NCI-H345 (cell line): Measurements from ENCODE around the gene CTSK.
"Not testable (repeated sequence)": the region's sequence is repeated elsewhere in the genome, so short reads cannot be mapped to it uniquely, and the experiment has no call there.

Experiments
- DNase-seq: peaks from one replicate; lab custom pipeline; 2025; lab: John Stamatoyannopoulos, UW

The CTSK gene

DNA sequence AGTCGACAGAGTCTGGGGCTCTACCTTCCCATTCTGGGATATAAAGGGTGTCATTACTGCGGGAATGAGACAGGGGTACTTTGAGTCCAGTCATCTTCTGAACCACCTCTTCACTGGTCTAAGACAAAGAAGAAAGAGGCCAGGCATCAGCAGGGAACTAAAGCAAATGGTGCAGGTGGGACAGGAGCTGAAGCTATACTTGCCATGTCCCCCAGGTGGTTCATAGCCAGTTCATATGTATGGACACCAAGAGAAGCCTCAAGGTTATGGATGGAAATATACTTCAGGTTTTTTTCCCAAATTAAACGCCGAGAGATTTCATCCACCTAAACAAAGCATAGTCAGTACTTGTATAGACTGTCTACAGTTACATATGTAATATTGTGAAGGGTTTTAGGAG lies 2.2 kb downstream of the CTSK start:
- DNase-seq = no peak

DNA sequence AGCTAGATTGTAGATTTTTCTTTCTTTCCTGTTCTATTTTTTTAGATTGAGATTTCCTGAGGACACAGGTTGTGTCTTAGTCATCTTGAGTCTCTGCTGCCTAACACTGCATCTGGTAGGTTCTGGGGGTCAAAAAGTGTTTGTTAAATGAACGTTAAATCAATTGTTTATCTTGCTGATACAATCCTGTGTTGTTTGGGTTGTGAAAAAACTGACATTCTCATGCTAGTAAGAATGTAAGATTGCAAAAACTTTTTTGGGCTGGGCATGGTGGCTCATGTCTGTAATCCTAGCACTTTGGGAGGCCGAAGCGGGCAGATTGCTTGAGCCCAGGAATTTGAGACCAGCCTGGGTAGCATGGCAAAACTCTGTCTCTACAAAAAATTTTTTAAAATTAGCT lies 3.4 kb downstream of the CTSK start:
- DNase-seq = no peak

DNA sequence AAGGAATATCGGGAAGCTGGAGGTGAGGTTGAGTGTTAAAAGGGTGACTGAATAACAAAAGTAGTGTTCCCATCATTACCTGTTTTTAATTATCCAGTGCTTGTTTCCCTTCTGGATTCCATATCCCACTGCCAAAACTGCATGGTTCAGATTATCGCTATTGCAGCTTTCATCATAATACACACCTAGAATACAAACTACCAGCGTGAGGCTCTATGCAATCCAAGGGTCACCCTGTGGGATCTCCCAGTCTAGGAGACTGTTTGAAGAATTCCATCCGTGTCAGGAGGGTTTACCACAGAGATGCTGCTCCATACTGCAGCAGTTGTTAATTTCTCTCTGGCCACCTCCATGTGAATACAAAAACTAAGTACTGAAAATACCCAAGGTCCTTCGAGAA lies 9.0 kb downstream of the CTSK start:
- no peak for DNase-seq

DNA sequence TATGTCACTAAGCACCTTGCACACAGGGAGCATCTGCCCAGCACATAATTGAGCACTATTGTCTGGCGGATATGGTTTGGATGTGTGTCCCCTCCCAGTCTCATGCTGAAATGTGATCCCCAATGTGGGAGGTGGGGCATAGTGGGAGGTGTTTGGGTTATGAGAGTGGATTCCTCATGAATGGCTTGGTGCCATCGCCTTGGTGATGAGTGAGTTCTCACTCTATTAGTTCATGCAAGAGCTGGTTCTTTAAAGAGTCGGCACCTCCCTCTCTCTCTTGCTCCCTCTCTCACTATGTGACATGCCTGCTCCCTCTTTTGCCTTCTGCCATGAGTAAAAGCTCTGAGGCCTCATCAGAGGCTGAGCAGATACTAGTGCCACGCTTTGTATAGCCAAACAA lies 9.5 kb downstream of the CTSK start:
- peak; percentile 98 for DNase-seq

DNA sequence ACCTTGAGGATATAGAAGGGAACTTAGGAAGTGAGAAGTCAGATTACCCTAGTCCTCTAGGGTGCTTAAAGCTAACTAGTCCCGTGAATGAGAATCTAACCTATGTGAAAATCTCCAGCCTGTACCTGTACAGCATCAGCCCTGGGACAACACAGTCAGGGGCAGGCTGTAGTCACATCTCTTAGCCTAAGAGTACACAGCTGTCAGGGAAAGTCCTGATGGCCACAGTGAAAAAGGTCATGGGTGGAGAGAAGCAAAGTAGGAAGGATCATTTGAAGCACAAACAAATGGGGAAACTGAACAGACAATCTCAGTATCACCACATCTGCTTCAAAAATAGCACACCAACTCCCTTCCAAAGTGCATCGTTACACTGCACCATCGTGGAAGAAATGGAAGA lies 11.7 kb downstream of the CTSK start:
- no peak for DNase-seq

DNA sequence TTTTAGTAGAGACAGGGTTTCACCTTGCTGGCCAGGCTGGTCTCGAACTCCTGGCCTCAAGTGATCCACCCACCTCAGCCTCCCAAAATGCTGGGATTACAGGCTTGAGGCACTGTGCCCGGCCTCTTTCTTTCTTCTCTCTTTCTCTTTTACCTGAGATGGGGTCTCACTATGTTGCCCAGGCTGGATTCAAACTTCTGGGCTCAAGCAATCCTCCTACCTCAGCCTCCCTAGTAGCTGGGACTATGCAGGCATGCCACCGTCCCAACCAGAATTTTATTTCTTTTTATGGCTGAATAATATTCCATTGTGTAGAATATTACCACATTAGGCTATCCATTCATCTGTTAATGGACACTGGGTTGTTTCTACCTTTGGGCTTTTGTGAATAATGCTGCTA lies 14.3 kb downstream of the CTSK start:
- DNase-seq = not testable (repeated sequence)

DNA sequence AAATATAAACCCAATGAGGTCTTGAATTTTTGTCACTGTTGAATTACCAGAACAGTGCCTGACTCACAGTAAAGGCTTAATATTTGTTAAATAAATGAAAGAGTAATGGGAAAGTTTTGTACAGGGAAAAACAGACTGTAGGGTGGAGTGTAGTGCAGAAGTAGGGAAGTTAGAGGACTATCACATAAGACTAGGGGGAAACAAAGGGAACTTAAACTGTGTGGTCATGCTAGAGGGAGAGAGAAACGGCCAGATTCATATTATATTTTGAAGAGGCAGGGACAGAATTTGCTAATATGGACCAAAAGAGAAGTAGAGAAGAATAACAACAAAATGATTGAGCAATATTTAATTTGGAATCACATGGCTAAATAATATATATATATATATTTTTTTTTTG lies 14.8 kb downstream of the CTSK start:
- no peak for DNase-seq

DNA sequence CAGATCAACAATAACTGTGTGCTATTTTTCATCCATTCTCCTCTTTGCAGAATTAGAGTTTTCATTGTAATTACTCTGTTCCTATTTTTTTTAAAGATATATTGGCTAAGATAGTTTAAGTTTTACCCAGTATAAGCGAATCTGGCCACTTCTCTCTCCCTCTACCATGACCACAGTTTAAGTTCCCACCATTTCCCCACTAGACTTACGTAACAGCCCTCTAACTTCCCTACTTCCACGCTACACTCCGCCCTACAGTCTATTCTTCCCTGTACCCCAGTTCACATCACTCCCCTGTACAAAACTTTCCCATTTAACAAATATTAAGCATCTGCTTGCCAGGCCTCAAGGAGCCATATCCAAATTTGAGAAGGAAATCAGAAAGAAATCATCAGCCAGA lies 16.5 kb downstream of the CTSK start:
- DNase-seq = no peak

DNA sequence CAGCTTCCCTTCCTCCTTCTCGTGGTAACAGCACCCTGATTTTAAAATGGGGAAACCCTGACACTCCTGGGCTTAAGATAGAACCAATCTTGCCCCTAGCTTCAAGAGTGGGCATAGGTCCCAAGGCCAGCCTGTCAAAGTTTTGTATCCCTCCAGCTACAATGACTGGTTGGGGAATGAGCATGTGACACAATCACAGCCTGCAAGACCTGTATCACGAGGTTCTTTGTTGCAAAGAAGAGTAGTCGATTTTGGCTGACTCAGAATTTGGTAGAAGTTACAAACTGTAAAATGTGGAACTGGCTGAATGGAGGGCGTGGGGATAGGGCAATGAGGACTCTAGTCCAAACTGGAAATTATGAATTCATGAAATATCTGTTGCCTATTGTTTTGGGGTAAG lies 18.7 kb downstream of the CTSK start:
- no peak for DNase-seq

DNA sequence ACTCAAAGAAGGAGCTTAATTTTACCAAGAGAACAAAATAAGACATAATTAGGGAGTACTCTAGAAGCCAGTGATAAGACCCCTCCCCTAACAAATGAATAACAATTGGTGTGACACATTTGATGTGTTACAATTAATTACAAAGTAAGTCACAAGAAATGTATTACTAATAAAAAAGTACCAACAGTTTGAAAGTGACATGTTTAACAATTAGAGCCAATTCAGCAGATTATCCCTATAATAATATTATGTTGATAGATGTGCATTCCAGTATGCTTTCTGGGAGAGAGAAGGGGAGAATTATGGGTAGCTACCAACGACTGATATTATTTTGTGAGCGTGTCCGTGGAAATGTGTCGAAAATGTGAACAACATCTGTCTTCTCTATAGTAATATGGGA lies 19.1 kb downstream of the CTSK start:
- no peak for DNase-seq

DNA sequence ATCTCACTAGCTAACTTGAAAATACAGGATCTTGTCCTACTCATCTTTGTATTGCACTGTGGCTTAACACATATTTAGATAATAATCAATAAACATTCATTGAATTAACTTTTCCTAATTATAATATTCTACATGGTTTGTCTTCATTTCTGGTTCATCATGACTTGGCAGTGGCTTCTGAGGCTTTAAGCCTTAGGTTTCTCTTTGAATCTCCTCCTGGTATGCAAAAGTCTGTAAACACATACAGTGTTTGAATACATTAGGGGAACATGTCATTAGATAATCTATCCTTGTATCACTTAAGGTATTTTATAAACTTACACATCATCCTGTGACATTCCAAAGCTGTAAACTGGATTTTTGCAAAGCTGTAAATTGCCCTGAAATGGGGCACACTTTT lies 20.6 kb downstream of the CTSK start:
- no peak for DNase-seq

DNA sequence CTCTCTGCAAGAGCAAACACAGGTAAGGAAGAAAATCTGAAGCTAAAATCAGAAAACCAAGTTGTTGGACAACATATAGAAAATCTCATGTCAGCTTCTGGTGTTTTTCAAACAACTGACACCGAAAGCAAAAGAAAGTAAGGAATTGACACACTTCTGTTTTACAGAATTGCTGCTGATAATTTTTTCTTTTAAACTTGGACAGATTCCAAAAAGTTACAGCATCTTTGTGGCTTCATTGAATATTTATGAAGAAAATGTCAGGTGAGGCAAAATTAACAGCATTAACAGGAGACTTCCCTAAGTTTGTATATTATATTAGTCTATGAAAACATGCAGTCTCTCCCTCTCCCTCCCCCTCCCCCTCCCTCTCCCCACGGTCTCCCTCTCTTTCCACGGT lies 27.6 kb downstream of the CTSK start:
- DNase-seq = no peak

DNA sequence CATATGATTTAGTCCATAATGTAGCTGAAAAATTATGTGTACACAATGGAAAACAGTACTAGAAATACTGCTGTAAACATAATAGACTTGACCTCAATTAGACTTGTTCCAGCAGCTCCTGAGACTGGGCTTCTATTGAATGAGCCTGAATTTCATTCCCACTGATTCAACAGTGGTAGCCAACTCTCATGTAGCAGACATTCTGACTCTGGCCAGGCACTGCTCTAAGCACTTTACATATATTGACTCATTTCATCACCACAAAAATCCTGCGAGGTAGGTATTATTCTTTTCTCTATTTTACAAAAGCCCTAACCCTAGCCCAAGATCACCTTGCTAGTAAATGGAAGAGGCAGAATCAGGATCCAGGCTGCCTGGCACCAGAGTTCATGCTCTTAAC lies 29.7 kb downstream of the CTSK start:
- DNase-seq = no peak

DNA sequence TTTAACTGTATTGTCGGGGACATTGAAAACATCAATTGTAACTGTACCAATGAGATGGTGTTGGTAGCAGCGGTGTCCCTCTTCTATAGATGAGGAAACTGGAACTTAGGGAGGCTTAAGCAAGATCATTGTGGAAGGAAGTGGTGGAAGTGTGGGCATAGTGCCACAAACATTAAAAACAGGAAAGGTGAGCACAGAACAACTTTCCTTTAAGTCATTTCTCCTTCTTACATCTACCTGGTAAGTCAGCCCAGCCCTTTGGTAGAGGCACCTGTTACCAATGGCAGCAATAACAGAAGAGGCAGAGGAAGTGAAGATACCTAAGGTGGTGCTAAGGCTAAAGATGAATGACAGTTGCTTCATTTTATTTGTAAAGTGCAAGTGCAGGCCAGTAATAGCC lies 30.5 kb downstream of the CTSK start:
- DNase-seq = no peak

DNA sequence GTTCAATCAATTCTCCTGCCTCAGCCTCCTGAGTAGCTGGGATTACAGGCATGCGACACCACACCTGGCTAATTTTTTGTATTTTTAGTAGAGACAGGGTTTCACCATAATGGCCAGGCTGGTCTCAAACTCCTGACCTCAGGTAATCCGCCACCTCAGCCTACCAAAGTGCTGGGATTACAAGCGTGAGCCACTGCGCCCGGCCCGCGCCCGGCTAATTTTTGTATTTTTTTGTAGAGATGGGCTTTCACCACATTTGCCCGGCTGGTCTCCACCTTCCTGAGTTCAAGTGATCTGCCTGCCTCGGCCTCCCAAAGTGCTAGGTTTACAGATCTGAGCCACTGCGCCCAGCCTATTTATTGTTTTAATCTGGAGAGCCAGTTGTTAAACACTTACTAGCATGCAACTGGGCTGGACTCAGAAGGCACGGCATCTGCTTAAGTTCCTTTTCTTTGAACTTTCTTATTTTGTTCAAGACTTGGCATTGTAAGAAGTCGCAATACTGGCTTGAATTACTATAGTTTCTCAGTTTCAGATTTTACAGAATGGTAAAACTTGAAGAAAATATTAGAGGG lies 32.0 kb downstream of the CTSK start:
- DNase-seq = not testable (repeated sequence)

DNA sequence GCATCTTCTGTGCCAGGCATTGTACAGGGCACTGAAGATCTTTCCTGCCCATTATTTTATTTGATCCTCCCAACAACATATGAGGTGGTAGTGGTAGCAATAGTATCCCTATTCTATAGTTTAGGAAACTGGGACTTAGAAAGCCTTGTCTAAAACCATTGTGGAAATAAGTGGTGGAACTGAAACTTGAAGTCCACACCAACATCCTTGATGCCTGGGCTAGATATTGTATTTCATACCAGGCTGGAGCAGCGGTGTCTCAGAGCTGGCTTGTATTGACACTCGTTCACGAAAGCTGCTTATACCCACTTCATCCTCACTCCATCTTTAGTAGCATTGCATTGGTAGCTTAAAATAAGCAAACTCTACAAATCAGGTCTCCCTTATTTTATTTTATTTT lies 32.8 kb downstream of the CTSK start:
- DNase-seq = no peak

DNA sequence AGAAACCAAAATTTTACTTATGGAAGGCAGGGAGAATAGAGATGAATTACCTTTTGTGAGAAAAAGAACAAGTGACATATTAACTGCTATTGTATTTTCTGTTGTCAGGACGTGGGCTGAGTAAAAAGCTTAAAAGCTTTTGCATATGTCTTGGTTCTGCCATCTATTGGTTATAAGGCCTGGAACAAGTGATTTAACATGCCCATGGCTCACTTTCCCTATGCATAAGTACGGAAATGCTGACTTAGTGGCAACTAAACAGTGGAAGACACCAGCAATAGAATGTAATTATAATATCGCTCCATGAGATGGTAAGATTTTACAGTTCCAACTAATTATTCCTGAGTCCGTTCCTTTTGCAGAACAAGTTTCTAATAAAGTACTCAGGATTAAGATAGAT lies 35.7 kb downstream of the CTSK start:
- no peak for DNase-seq

DNA sequence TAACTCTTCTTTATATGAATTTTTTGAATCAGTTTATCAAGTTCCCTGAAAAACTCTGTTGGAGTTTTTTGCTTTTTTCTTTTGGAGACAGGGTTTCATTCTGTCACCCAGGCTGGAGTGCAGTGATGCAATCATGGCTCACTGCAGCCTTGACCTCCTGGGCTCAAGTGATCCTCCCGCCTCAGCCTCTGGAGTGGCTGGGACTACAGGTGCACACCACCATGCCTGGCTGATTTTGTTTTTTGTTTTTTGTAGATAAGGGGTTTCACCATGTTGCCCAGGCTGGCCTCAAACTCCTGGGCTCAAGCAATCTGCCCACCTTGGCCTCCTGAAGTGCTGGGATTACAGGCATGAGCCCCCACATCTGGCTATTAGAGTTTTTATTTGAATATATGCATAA lies 40.4 kb downstream of the CTSK start:
- DNase-seq = not testable (repeated sequence)

DNA sequence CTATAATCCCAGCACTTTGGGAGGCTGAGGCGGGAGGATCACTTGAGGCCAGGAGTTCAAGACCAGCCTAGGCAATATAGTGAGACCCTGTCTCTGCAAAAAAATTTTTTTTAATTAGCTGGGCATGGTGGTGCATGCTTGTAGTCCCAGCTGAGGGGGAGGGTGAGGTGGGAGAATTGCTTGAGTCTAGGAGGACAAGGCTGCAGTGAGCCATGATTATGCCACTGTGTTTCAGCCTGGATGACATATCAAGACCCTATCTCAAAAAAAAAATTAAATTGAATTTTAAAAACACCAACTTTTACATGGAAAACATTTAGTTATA lies 42.1 kb downstream of the CTSK start:
- not testable (repeated sequence) for DNase-seq

DNA sequence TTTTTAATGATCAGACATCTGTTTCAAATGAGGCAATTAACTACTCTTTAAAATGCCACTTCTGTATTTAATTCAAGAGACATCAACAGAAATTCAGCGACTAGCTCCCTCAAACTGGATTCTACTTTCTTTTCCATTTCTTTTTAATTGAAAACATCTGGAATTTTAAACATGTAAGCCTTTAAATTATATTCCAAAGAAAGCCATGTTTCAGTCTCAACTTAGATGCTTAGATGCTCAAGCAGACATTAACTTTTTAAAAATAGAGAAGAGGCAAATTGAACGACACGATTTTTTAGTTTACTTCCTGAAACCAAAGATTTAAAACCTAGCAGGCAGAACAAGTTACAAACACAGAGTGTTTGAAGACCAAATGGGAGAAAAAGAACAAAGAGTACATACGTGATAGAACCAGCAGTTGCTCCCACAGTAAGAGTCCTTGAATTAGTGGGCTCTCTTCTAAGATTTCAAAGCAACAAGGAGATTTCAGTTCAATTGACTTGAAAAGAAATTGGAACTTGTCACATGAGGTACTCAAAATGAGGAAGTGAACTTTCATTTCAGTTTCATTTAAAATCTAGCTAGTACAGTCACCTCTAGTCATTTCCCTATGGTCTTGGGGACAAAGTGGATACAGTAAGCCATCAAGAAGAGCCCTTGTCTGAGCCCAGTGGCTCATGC lies 42.6 kb downstream of the CTSK start, which contains the start of gene CTSS:
Gene CTSS (minus strand): TSS at position 483 of the 681 bp plus-strand sequence. CDS start 1,015 bp downstream, outside the sequence.
- DNase-seq = no peak

DNA sequence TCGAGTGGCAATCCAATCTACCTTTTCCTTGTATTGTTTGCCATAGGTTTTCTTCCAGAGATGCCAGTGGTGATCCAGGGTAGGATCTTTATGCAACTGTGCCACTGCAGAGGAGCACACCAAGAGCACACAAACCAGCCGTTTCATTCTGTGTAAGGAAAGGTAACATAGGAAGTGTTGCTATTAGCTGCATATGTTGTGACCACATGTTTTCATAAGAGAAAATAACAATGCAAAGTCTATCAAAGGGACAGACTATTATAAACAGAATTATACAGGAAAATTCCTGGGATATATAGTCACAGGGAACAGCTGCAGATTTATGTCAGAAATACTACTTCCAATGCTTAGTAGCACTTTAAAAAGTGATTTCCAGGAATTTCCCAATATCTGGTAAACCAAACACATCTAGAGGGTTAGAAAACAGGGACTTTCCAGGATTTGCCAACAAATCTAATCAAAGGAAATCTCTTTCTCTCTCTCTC lies 43.4 kb downstream of the CTSK start:
- no peak for DNase-seq

DNA sequence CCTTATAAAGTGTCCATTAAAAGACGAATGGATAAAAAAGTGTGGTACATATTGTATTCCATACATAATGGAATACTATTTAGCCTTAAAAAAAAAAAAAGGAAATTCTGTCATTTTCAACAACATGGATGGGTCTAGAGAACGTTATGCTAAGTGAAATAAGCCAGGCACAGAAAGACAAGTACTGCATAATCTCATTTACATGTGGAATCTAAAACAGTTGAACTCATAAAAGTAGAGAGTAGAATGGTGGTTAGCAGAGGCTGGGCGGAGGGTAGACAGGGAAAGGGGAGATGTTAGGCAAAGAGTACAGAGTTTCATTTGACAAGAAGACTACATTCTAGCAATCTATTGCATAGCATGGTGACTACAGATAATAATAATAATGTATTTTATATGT lies 45.0 kb downstream of the CTSK start:
- no peak for DNase-seq

DNA sequence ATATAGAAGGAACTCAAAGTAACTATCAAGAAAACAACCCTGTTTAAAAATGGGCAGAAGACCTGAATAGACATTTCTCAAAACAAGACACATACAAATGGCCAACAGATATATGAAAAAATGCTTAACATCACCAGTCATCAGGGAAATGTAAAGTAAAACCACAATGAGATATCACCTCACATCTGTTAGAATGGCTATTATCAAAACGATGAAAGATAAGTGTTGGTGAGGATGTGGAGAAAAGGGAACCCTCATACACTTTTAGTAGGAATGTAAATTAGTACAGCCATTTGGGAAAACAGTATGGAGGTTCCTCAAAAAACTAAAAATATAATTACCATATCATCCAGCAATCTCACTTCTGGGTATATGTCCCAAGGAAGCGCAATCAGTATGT lies 45.5 kb downstream of the CTSK start:
- no peak for DNase-seq

DNA sequence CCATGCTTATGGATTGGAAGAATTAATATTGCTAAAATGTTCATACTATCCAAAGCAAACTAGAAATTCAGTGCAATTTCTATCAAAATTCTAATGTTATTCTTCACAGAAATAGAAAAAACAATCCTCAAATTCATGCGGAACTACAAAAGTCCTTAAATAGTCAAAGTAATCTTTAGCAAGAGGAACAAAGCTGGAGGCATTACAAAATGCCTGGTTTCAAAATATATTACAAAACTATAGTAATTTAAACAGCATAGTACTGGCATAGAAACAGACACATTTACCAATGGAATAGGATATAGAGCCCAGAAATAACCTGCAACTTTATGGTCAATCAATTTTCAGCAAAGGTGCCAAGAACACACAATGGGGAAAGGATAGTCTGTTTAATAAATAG lies 46.3 kb downstream of the CTSK start:
- DNase-seq = no peak
